SK-N-SH (cell line): Measurements from ENCODE around the gene PTPRG. TPM values are rescaled to one million over a fixed set of nuclear protein-coding genes. Genes with fewer than 3 reads are reported as not detected.

Source experiments
- CTCF ChIA-PET: fragments of 300-600, 350-600 bp; formaldehyde crosslinking; extraction: SDS; loops from one replicate; lab custom pipeline; 2021; lab: Yijun Ruan, JAX
- POLR2A ChIA-PET: fragments of 350-600 bp; sonication (Branson Sonifier 250); formaldehyde crosslinking; extraction: SDS; loops from one replicate; lab custom pipeline; 2020; ENCODE audit warnings: antibody characterized with exemption, inconsistent platforms; lab: Yijun Ruan, JAX
- DNase-seq: peaks from one replicate; pipeline ENCODE4 v3.0.0; 2012
- H2AFZ ChIP-seq: fragments of 200-600 bp; sonication (generic); 2 replicates; pipeline ENCODE4 v1.8.1; 2016; ENCODE audit warnings: antibody characterized with exemption, mild to moderate bottlenecking, low read depth
- H3F3A ChIP-seq: fragments of 200-600 bp; sonication (generic); replicated peaks from 2 replicates; pipeline ENCODE3; 2016; ENCODE audit warnings: antibody characterized with exemption, mild to moderate bottlenecking; ENCODE audit not compliant: insufficient read depth
- H3K27ac ChIP-seq, 2 experiments: fragments of 200-500 bp in 1 of 2; fragments of 200-600 bp in 1 of 2; sonication (Bioruptor generic) in 1 of 2; sonication (generic), shearing (Covaris generic) in 1 of 2; 2 replicates each; pipeline versions ENCODE4 v1.5.1 to v1.6.1; 2014 to 2016; ENCODE audit warnings: low read depth in 2 of 2, inconsistent platforms in 1 of 2, low read length in 1 of 2, mild to moderate bottlenecking in 1 of 2, mixed read lengths in 1 of 2
- H3K27me3 ChIP-seq: fragments of 200-600 bp; sonication (generic), shearing (Covaris generic); 2 replicates; pipeline ENCODE4 v1.6.1; 2016; ENCODE audit warnings: mixed run types; ENCODE audit not compliant: insufficient read depth
- H3K36me3 ChIP-seq, 2 experiments: fragments of 200-500 bp in 1 of 2; fragments of 200-600 bp in 1 of 2; sonication (Bioruptor generic) in 1 of 2; sonication (generic) in 1 of 2; replicated peaks in 1 of 2; 2 replicates each; pipeline versions ENCODE3 to v1.5.1; 2014 to 2016; ENCODE audit warnings: low read length in 1 of 2, mild to moderate bottlenecking in 1 of 2; ENCODE audit not compliant: insufficient read depth in 2 of 2, control insufficient read depth in 1 of 2
- H3K4me1 ChIP-seq, 2 experiments: fragments of 200-500 bp in 1 of 2; fragments of 200-600 bp in 1 of 2; sonication (Bioruptor generic) in 1 of 2; sonication (generic), shearing (Covaris generic) in 1 of 2; 2 replicates each; pipeline versions ENCODE4 v1.5.1 to v1.6.1; 2014 to 2016; ENCODE audit warnings: low read depth in 1 of 2, low read length in 1 of 2, mixed run types in 1 of 2; ENCODE audit not compliant: insufficient read depth in 2 of 2, control insufficient read depth in 1 of 2
- H3K4me2 ChIP-seq: fragments of 200-600 bp; sonication (generic), shearing (Covaris generic); 2 replicates; pipeline ENCODE4 v1.6.1; 2017; ENCODE audit warnings: mixed run types
- H3K4me3 ChIP-seq, 2 experiments: fragments of 200-500 bp in 1 of 2; fragments of 200-600 bp in 1 of 2; sonication (Bioruptor generic) in 1 of 2; sonication (generic), shearing (Covaris generic) in 1 of 2; 2 replicates each; pipeline versions ENCODE4 v1.5.1 to v1.8.1; 2014 to 2016; ENCODE audit warnings: low read depth in 2 of 2, inconsistent platforms in 1 of 2, low read length in 1 of 2, mild to moderate bottlenecking in 1 of 2, mixed read lengths in 1 of 2, moderate library complexity in 1 of 2
- H3K79me2 ChIP-seq: fragments of 200-600 bp; sonication (generic); 2 replicates; pipeline ENCODE4 v1.8.1; 2017; ENCODE audit warnings: mild to moderate bottlenecking; ENCODE audit not compliant: insufficient read depth
- H3K9ac ChIP-seq: fragments of 200-600 bp; sonication (generic); 2 replicates; pipeline ENCODE4 v1.6.1; 2017; ENCODE audit warnings: mixed run types
- H3K9me2 ChIP-seq: fragments of 200-600 bp; sonication (generic); 2 replicates; pipeline ENCODE4 v1.6.1; 2017; ENCODE audit warnings: mixed run types
- H3K9me3 ChIP-seq: fragments of 200-600 bp; sonication (generic); 2 replicates; pipeline ENCODE4 v1.6.1; 2017; ENCODE audit warnings: mixed run types, mild to moderate bottlenecking, moderate library complexity
- H4K20me1 ChIP-seq: fragments of 200-600 bp; sonication (generic); 2 replicates; pipeline ENCODE4 v1.6.1; 2017; ENCODE audit warnings: mild to moderate bottlenecking, mixed run types; ENCODE audit not compliant: insufficient read depth
- FOSL2 ChIP-seq: IDR thresholded peaks from 2 replicates; pipeline ENCODE4 v1.4.0; 2012; ENCODE audit warnings: low read depth, mild to moderate bottlenecking, moderate library complexity, borderline replicate concordance
- MXI1 ChIP-seq: IDR thresholded peaks from 2 replicates; pipeline ENCODE4 v1.6.1; 2012; ENCODE audit warnings: mild to moderate bottlenecking, low read depth, low read length, improper control_type of control experiment
- RXRA ChIP-seq: IDR thresholded peaks from 2 replicates; pipeline ENCODE4 v1.4.0; 2012; ENCODE audit warnings: low read depth, mild to moderate bottlenecking, borderline replicate concordance
- SMC3 ChIP-seq: IDR thresholded peaks from 2 replicates; pipeline ENCODE4 v1.6.1; 2012; ENCODE audit warnings: low read depth, low read length, improper control_type of control experiment
- TCF12 ChIP-seq: IDR thresholded peaks from 2 replicates; pipeline ENCODE4 v1.4.0; 2012
- TEAD4 ChIP-seq: IDR thresholded peaks from 2 replicates; pipeline ENCODE4 v1.4.0; 2012; ENCODE audit warnings: mild to moderate bottlenecking, borderline replicate concordance; ENCODE audit not compliant: insufficient read depth
- YY1 ChIP-seq: IDR thresholded peaks from 2 replicates; pipeline ENCODE4 v1.4.0; 2012; ENCODE audit warnings: low read depth, mild to moderate bottlenecking
- WGBS: methylation state at CpG from one replicate; pipeline ENCODE4 v1.1.6; 2017; ENCODE audit warnings: low lambda C conversion rate; 5-methylcytosine and 5-hydroxymethylcytosine counted together
- polyA plus RNA-seq, 3 experiments: library from polyadenylated mRNA; depleted of rRNA; stranded (reverse); fragments of >200 nt; gene quantifications; 2 replicates each; pipeline ENCODE4 v1.2.3, GENCODE V29; 2012
- TF ChIP-seq, protein P1 (sequence below): IDR thresholded peaks from 2 replicates; pipeline ENCODE4; 2012
- TF ChIP-seq, protein P2 (sequence below): fragments of 150-350 bp; IDR thresholded peaks from 2 replicates; pipeline ENCODE4 v1.6.1; 2017; ENCODE audit warnings: antibody characterized with exemption, low read length, low read depth, borderline replicate concordance
- TF ChIP-seq, protein P3 (sequence below): fragments of 150-350 bp; IDR thresholded peaks from 2 replicates; pipeline ENCODE4 v1.6.1; 2016; ENCODE audit warnings: mild to moderate bottlenecking, low read depth, low read length

The PTPRG gene
- polyA plus RNA-seq, 1 of the 3 experiments (the other 2 are of a cell fraction), result 14.1 TPM

DNA sequence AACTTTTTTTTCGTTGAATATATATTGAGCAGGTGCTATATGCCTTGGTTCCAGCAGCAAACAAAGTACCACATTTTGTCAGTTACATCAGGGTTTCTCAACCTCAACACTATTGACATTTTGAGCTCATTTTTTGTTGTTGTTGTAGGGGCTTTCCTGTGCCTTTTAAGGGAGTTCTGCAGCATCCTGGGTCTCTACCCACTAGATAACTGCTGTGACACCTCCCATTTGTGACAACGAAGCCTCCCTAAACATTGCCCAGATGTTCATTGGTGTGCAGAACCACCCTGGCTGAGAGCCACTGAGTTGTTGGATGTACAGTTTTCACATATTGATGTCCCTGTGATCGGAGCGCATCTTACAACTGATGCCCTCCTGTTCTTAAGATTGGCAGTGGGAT lies 382.6 kb downstream of the PTPRG start:
- WGBS, result 95% methylated on average over 4 of the region's 4 CpGs
- Histone ChIP-seq H3K27ac (no peak overlapping the region), H3F3A (no peaks in the 10 kb centered on the region), H3K4me1 (no peaks in the 10 kb centered on the region), H4K20me1 (no peaks in the 10 kb centered on the region), H2AFZ (no peak overlapping the region), H3K9me2 (no peaks in the 10 kb centered on the region), H3K9ac (no peak overlapping the region), H3K4me2 (no peak overlapping the region), H3K9me3 (no peaks in the 10 kb centered on the region), H3K4me3 (no peak overlapping the region), H3K27me3 (no peaks in the 10 kb centered on the region), H3K79me2 (no peaks in the 10 kb centered on the region), H3K36me3 (no peaks in the 10 kb centered on the region)
- POLR2A ChIA-PET, result no interaction called here
- CTCF ChIA-PET, result no interaction called here
- no peak for DNase-seq
- TF ChIP-seq, protein P1, sequence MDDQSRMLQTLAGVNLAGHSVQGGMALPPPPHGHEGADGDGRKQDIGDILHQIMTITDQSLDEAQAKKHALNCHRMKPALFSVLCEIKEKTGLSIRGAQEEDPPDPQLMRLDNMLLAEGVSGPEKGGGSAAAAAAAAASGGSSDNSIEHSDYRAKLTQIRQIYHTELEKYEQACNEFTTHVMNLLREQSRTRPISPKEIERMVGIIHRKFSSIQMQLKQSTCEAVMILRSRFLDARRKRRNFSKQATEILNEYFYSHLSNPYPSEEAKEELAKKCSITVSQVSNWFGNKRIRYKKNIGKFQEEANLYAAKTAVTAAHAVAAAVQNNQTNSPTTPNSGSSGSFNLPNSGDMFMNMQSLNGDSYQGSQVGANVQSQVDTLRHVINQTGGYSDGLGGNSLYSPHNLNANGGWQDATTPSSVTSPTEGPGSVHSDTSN, result no peak
- TF ChIP-seq TCF12 (no peak), YY1 (no peak), FOSL2 (no peak), MXI1 (no peak), SMC3 (no peak), RXRA (no peak)
- TF ChIP-seq, protein P2, sequence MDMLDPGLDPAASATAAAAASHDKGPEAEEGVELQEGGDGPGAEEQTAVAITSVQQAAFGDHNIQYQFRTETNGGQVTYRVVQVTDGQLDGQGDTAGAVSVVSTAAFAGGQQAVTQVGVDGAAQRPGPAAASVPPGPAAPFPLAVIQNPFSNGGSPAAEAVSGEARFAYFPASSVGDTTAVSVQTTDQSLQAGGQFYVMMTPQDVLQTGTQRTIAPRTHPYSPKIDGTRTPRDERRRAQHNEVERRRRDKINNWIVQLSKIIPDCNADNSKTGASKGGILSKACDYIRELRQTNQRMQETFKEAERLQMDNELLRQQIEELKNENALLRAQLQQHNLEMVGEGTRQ, result no peak

DNA sequence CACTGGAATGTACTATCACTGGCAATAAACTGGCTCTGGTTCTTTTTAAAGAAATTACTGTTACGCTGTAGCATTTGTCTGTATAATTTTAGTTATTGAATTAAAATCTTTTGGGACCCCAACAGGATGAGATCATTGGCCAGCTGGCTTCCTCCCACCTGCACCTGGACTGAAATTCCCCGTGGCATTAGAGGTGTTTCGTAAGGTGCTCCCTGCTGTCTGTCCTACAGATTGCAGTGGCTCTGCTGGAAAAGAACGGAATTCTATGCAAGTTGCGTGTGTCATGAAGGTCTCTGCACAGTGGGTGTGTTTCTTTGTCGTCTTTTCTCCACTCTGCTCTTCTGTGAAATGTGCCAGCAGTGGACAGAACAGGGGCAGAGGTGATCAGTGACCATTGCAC lies 383.4 kb downstream of the PTPRG start:
- Histone ChIP-seq H3K27me3 (no peaks in the 10 kb centered on the region), H3K79me2 (no peaks in the 10 kb centered on the region), H3K9me2 (no peaks in the 10 kb centered on the region), H3F3A (no peaks in the 10 kb centered on the region), H3K9ac (no peak overlapping the region), H3K4me3 (no peak overlapping the region), H4K20me1 (no peaks in the 10 kb centered on the region), H3K36me3 (no peaks in the 10 kb centered on the region), H3K9me3 (no peaks in the 10 kb centered on the region), H3K27ac (no peak overlapping the region), H2AFZ (no peak overlapping the region), H3K4me1 (no peaks in the 10 kb centered on the region), H3K4me2 (no peak overlapping the region)
- 91% methylated on average over 6 of the region's 6 CpGs for WGBS
- DNase-seq, result no peak
- ChIA-PET CTCF (interaction anchor here (2.9 kb wide), 1 partner anchor 8 kb away, joined by 23 read pairs; no protein-coding TSS in a partner anchor), POLR2A (no interaction called here)
- TF ChIP-seq, protein P3, sequence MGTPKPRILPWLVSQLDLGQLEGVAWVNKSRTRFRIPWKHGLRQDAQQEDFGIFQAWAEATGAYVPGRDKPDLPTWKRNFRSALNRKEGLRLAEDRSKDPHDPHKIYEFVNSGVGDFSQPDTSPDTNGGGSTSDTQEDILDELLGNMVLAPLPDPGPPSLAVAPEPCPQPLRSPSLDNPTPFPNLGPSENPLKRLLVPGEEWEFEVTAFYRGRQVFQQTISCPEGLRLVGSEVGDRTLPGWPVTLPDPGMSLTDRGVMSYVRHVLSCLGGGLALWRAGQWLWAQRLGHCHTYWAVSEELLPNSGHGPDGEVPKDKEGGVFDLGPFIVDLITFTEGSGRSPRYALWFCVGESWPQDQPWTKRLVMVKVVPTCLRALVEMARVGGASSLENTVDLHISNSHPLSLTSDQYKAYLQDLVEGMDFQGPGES, result no peak
- TF ChIP-seq, protein P2, result no peak
- TF ChIP-seq TEAD4, result no peak
